Neutrophil (primary cell): ENCODE results near the gene TXNDC11.

ENCODE experiments used
- H3K27ac ChIP-seq: fragments of 200-600 bp; sonication (generic); 2 replicates; pipeline ENCODE4 v1.5.1; 2016; ENCODE audit warnings: mild to moderate bottlenecking, moderate library complexity
- H3K27me3 ChIP-seq: fragments of 200-600 bp; sonication (generic); 2 replicates; pipeline ENCODE4 v1.6.0; 2016; ENCODE audit warnings: mild to moderate bottlenecking
- H3K36me3 ChIP-seq: fragments of 200-600 bp; sonication (generic); 2 replicates; pipeline ENCODE4 v1.5.1; 2017
- H3K4me1 ChIP-seq, 2 experiments: fragments of 200-600 bp in 1 of 2; sonication (generic) in 1 of 2; 1 replicate in 1 of 2; 2 replicates in 1 of 2; pipeline versions ENCODE4 v1.5.1 to v1.6.1; 2013 to 2016; ENCODE audit warnings: low read depth in 1 of 2, low read length in 1 of 2, mild to moderate bottlenecking in 1 of 2, moderate library complexity in 1 of 2; ENCODE audit not compliant: control insufficient read depth in 1 of 2, insufficient read depth in 1 of 2
- H3K4me3 ChIP-seq, 2 experiments: fragments of 200-600 bp in 1 of 2; sonication (generic) in 1 of 2; 1 replicate in 1 of 2; 2 replicates in 1 of 2; pipeline ENCODE4 v1.5.1; 2013 to 2016; ENCODE audit warnings: low read depth in 1 of 2, low read length in 1 of 2, mild to moderate bottlenecking in 1 of 2, moderate library complexity in 1 of 2
- H3K9me3 ChIP-seq: fragments of 200-600 bp; sonication (generic); 2 replicates; pipeline ENCODE4 v1.5.1; 2016
- CTCF ChIP-seq: fragments of 200-600 bp; sonication (generic); IDR thresholded peaks from 2 replicates; pipeline ENCODE4 v1.5.1; 2016; ENCODE audit warnings: antibody characterized with exemption

TXNDC11 gene

GRCh38 chr16:11696266-11697012 is 46.2 kb downstream of the TXNDC11 start:
- H3K27ac ChIP-seq, result peak overlapping the region; percentile 35
- H3K4me3 ChIP-seq, result no peak overlapping the region
- peaks cover 29% of the 10 kb centered on the region for H3K36me3 ChIP-seq
- no peaks in the 10 kb centered on the region for H3K9me3 ChIP-seq
- H3K4me1 ChIP-seq, result peaks cover 37 to 39% of the 10 kb centered on the region in 2 experiments
- no peak for TF ChIP-seq CTCF
- no peaks in the 10 kb centered on the region for H3K27me3 ChIP-seq

- no peak overlapping the region for H3K4me3 ChIP-seq
- peaks cover 38% of the 10 kb centered on the region for H3K36me3 ChIP-seq
- TF ChIP-seq CTCF, result no peak
- no peak overlapping the region for H3K27ac ChIP-seq
- H3K9me3 ChIP-seq, result no peaks in the 10 kb centered on the region
- H3K27me3 ChIP-seq, result no peaks in the 10 kb centered on the region
- peaks cover 17 to 20% of the 10 kb centered on the region in 2 experiments for H3K4me1 ChIP-seq
Measured at GRCh38 chr16:11692651-11693050, 50.0 kb downstream of the TXNDC11 start.

- no peaks in the 10 kb centered on the region for H3K9me3 ChIP-seq
- no peak overlapping the region for H3K4me3 ChIP-seq
- H3K36me3 ChIP-seq, result peaks cover 38% of the 10 kb centered on the region
- H3K4me1 ChIP-seq, result peaks cover 17 to 20% of the 10 kb centered on the region in 2 experiments
- TF ChIP-seq CTCF, result no peak
- no peaks in the 10 kb centered on the region for H3K27me3 ChIP-seq
- no peak overlapping the region for H3K27ac ChIP-seq
Measured at GRCh38 chr16:11692171-11692570, 50.5 kb downstream of the TXNDC11 start.

- H3K36me3 ChIP-seq, result peaks cover 38% of the 10 kb centered on the region
- TF ChIP-seq CTCF, result no peak
- no peaks in the 10 kb centered on the region for H3K27me3 ChIP-seq
- peaks cover 17 to 20% of the 10 kb centered on the region in 2 experiments for H3K4me1 ChIP-seq
- no peaks in the 10 kb centered on the region for H3K9me3 ChIP-seq
- H3K4me3 ChIP-seq, result no peak overlapping the region
- no peak overlapping the region for H3K27ac ChIP-seq
Measured at GRCh38 chr16:11691771-11692170, 50.9 kb downstream of the TXNDC11 start.

DNA sequence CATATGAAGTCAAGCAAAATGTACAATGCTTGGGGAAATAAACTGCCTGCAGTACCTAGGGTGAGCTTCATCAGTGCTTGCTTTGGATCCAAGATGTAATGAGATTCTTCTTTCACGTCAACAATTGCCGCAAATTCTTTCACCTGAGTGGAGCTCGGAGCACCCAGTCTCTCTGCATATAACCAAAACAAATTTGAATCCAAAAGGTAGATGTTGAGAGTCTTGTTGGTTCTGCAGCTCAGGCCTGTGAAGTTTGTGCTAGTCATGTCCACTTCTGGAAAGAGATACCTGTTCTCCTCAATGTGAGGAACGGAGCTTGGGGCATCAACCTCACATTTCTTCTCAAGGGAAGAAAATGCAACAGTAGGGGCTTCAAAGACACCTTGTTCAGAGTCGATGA is 51.4 kb downstream of the TXNDC11 start:
- no peaks in the 10 kb centered on the region for H3K27me3 ChIP-seq
- H3K4me3 ChIP-seq, result no peak overlapping the region
- no peak overlapping the region for H3K27ac ChIP-seq
- H3K9me3 ChIP-seq, result no peaks in the 10 kb centered on the region
- TF ChIP-seq CTCF, result no peak
- H3K4me1 ChIP-seq, result peaks cover 17 to 20% of the 10 kb centered on the region in 2 experiments
- peaks cover 38% of the 10 kb centered on the region for H3K36me3 ChIP-seq
